ENCODE measurements around the gene TNS1. TPM values are rescaled to one million over a fixed set of nuclear protein-coding genes. Genes with fewer than 3 reads are reported as not detected.

The TNS1 gene
- total RNA-seq, 1 experiment from 2014 or later, result 1.5 TPM

- H3K4me3 ChIP-seq (ENCODE audit: low read length), result no peak overlapping the region
- H3K27ac ChIP-seq (ENCODE audit: low read length), result no peak overlapping the region
- H3K79me2 ChIP-seq (ENCODE audit: low read length), result no peaks in the 10 kb centered on the region
- H3K36me3 ChIP-seq (ENCODE audit: low read depth, low read length), result no peaks in the 10 kb centered on the region
- H4K20me1 ChIP-seq (ENCODE audit: low read length), result no peaks in the 10 kb centered on the region
- CTCF ChIA-PET, result interaction anchor here (0.6 kb wide), 1 partner anchor 300 kb away, joined by 4 read pairs; no protein-coding TSS in a partner anchor
- H2AFZ ChIP-seq (ENCODE audit: low read length), result no peak overlapping the region
- no peaks in the 10 kb centered on the region for H3F3A ChIP-seq (ENCODE audit: low read length, unreplicated experiment)
- H3K4me2 ChIP-seq (ENCODE audit: low read length), result no peak overlapping the region
- intact Hi-C loops (cut with micrococcal nuclease), result no loop called here
- ATAC-seq (no peak), DNase-seq (no peak)
- BruUV-seq (replicated peaks), result no TSS peak
- H3K9ac ChIP-seq (ENCODE audit: low read length), result no peak overlapping the region
- H3K27me3 ChIP-seq (ENCODE audit: low read length), result no peaks in the 10 kb centered on the region
- H3K9me3 ChIP-seq (ENCODE audit: low read length), result no peaks in the 10 kb centered on the region
- POLR2A ChIA-PET (ENCODE audit: unreplicated experiment), result no interaction called here
- no peaks in the 10 kb centered on the region for H3K9me2 ChIP-seq (replicated peaks; ENCODE audit: low read length)
- no peak for TF ChIP-seq EZH2phosphoT487 (IDR thresholded peaks at IDR 0.05; ENCODE audit: borderline replicate concordance, low read length)
- TF ChIP-seq EZH2 (IDR thresholded peaks at IDR 0.05; ENCODE audit: low read length, unreplicated experiment), result no peak
- TF ChIP-seq CTCF (conservative IDR thresholded peaks at IDR 0.05; ENCODE audit: low read depth, low read length), result no peak
- H3K4me1 ChIP-seq (ENCODE audit: insufficient read depth, low read length), result no peaks in the 10 kb centered on the region
These were observed 202.2 kb downstream of the TNS1 start for GRCh38 chr2:217800433-217801114.

- H3K79me2 ChIP-seq (ENCODE audit: low read length), result no peaks in the 10 kb centered on the region
- BruUV-seq (replicated peaks), result no TSS peak
These were observed 203.0 kb downstream of the TNS1 start for GRCh38 chr2:217799563-217800432.

More at GRCh38 chr2:217799563-217800432, 203.0 kb downstream of the TNS1 start:
- intact Hi-C loops (cut with micrococcal nuclease), result no loop called here
- CTCF ChIA-PET, result interaction anchor here (0.6 kb wide), 1 partner anchor 1105 kb away, joined by 10 read pairs; the partner anchor contains the start of gene IGFBP5
- no peak for DNase-seq
- Histone ChIP-seq H4K20me1 (ENCODE audit: low read length) (no peaks in the 10 kb centered on the region), H3K27me3 (ENCODE audit: low read length) (no peaks in the 10 kb centered on the region), H2AFZ (ENCODE audit: low read length) (no peak overlapping the region), H3K4me1 (ENCODE audit: insufficient read depth, low read length) (no peaks in the 10 kb centered on the region), H3K36me3 (ENCODE audit: low read depth, low read length) (no peaks in the 10 kb centered on the region), H3K9me3 (ENCODE audit: low read length) (no peaks in the 10 kb centered on the region), H3K4me2 (ENCODE audit: low read length) (no peak overlapping the region), H3K9ac (ENCODE audit: low read length) (no peak overlapping the region), H3K27ac (ENCODE audit: low read length) (no peak overlapping the region), H3K4me3 (ENCODE audit: low read length) (no peak overlapping the region), H3F3A (ENCODE audit: low read length, unreplicated experiment) (no peaks in the 10 kb centered on the region), H3K9me2 (replicated peaks; ENCODE audit: low read length) (no peaks in the 10 kb centered on the region)
- POLR2A ChIA-PET (ENCODE audit: unreplicated experiment), result interaction anchor here (0.7 kb wide), 1 partner anchor 1027 kb away, joined by 3 read pairs; no protein-coding TSS in a partner anchor
- no peak for ATAC-seq
- TF ChIP-seq CTCF (conservative IDR thresholded peaks at IDR 0.05; ENCODE audit: low read depth, low read length), result no peak
- TF ChIP-seq EZH2phosphoT487 (IDR thresholded peaks at IDR 0.05; ENCODE audit: borderline replicate concordance, low read length), result no peak
- no peak for TF ChIP-seq EZH2 (IDR thresholded peaks at IDR 0.05; ENCODE audit: low read length, unreplicated experiment)
